Measurements from ENCODE around the gene NLGN1.

Gene NLGN1

GRCh38 chr3:174028673-174029072 is 631.1 kb downstream of the NLGN1 start:
- H3K36me3 ChIP-seq (ENCODE audit: control insufficient read depth, insufficient read depth, low read length), result no peaks in the 10 kb centered on the region
- peaks cover 6% of the 10 kb centered on the region for H3K9me3 ChIP-seq (ENCODE audit: control insufficient read depth, insufficient read depth, low read length)
- no peak overlapping the region for H3K9ac ChIP-seq (ENCODE audit: low read depth, low read length)
- no peaks in the 10 kb centered on the region for H3K4me1 ChIP-seq (ENCODE audit: control insufficient read depth, insufficient read depth, low read length)
- no peaks in the 10 kb centered on the region for H3K27me3 ChIP-seq (ENCODE audit: control insufficient read depth, insufficient read depth, low read length)
- no peak overlapping the region for H3K4me3 ChIP-seq (ENCODE audit: low read depth, low read length)

DNA sequence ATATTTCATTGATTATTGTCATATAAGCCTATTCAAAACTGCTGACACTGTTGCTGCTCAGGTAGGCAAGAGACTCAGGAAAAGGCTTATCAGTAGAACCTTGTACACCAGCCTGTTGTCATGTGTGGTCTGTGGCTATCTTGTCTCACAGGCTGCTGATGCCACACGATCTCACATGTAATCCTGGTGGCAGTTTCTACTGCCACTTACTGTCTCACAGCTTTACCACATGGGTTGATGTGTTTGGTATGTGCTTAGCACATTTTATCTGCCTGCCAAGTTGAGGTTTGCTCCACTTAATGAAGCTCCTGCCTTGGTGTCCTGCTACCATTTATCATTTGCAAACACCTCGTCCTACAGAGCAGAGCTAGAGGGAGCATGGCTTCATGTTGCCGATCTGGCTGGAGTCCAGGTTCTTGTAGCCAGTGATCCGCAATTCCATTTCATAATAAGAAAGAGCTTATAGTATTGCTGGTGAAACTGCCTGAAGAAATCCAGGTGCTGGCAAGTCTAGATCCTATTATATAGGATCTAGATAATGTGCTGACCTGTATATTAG is 637.9 kb downstream of the NLGN1 start:
- no peak overlapping the region for H3K4me3 ChIP-seq (ENCODE audit: low read depth, low read length)
- H3K27me3 ChIP-seq (ENCODE audit: control insufficient read depth, insufficient read depth, low read length), result no peaks in the 10 kb centered on the region
- no peaks in the 10 kb centered on the region for H3K36me3 ChIP-seq (ENCODE audit: control insufficient read depth, insufficient read depth, low read length)
- H3K4me1 ChIP-seq (ENCODE audit: control insufficient read depth, insufficient read depth, low read length), result no peaks in the 10 kb centered on the region
- no peak overlapping the region for H3K9ac ChIP-seq (ENCODE audit: low read depth, low read length)
- no peaks in the 10 kb centered on the region for H3K9me3 ChIP-seq (ENCODE audit: control insufficient read depth, insufficient read depth, low read length)

- Histone ChIP-seq H3K27me3 (ENCODE audit: control insufficient read depth, insufficient read depth, low read length) (no peaks in the 10 kb centered on the region), H3K4me3 (ENCODE audit: low read depth, low read length) (no peak overlapping the region), H3K4me1 (ENCODE audit: control insufficient read depth, insufficient read depth, low read length) (peaks cover 3% of the 10 kb centered on the region), H3K9ac (ENCODE audit: low read depth, low read length) (no peak overlapping the region), H3K36me3 (ENCODE audit: control insufficient read depth, insufficient read depth, low read length) (no peaks in the 10 kb centered on the region), H3K9me3 (ENCODE audit: control insufficient read depth, insufficient read depth, low read length) (no peaks in the 10 kb centered on the region)
Observed at GRCh38 chr3:174046311-174046710, 648.8 kb downstream of the NLGN1 start.

- Histone ChIP-seq H3K4me1 (ENCODE audit: control insufficient read depth, insufficient read depth, low read length) (peaks cover 7% of the 10 kb centered on the region), H3K27me3 (ENCODE audit: control insufficient read depth, insufficient read depth, low read length) (no peaks in the 10 kb centered on the region), H3K9me3 (ENCODE audit: control insufficient read depth, insufficient read depth, low read length) (no peaks in the 10 kb centered on the region), H3K4me3 (ENCODE audit: low read depth, low read length) (no peak overlapping the region), H3K9ac (ENCODE audit: low read depth, low read length) (no peak overlapping the region), H3K36me3 (ENCODE audit: control insufficient read depth, insufficient read depth, low read length) (no peaks in the 10 kb centered on the region)
Observed at GRCh38 chr3:174049472-174049871, 651.9 kb downstream of the NLGN1 start.

- H3K9ac ChIP-seq (ENCODE audit: low read depth, low read length), result no peak overlapping the region
- H3K4me1 ChIP-seq (ENCODE audit: control insufficient read depth, insufficient read depth, low read length), result peaks cover 7% of the 10 kb centered on the region
- no peaks in the 10 kb centered on the region for H3K36me3 ChIP-seq (ENCODE audit: control insufficient read depth, insufficient read depth, low read length)
- no peaks in the 10 kb centered on the region for H3K9me3 ChIP-seq (ENCODE audit: control insufficient read depth, insufficient read depth, low read length)
- H3K4me3 ChIP-seq (ENCODE audit: low read depth, low read length), result no peak overlapping the region
- no peaks in the 10 kb centered on the region for H3K27me3 ChIP-seq (ENCODE audit: control insufficient read depth, insufficient read depth, low read length)
Observed at GRCh38 chr3:174051191-174051590, 653.6 kb downstream of the NLGN1 start.

- H3K4me3 ChIP-seq (ENCODE audit: low read depth, low read length), result no peak overlapping the region
- no peak overlapping the region for H3K9ac ChIP-seq (ENCODE audit: low read depth, low read length)
- no peaks in the 10 kb centered on the region for H3K4me1 ChIP-seq (ENCODE audit: control insufficient read depth, insufficient read depth, low read length)
- H3K27me3 ChIP-seq (ENCODE audit: control insufficient read depth, insufficient read depth, low read length), result no peaks in the 10 kb centered on the region
- no peaks in the 10 kb centered on the region for H3K36me3 ChIP-seq (ENCODE audit: control insufficient read depth, insufficient read depth, low read length)
- H3K9me3 ChIP-seq (ENCODE audit: control insufficient read depth, insufficient read depth, low read length), result no peaks in the 10 kb centered on the region
Observed at GRCh38 chr3:174058804-174059203, 661.3 kb downstream of the NLGN1 start.

- no peak overlapping the region for H3K4me3 ChIP-seq (ENCODE audit: low read depth, low read length)
- H3K36me3 ChIP-seq (ENCODE audit: control insufficient read depth, insufficient read depth, low read length), result no peaks in the 10 kb centered on the region
Observed at GRCh38 chr3:174060431-174060830, 662.9 kb downstream of the NLGN1 start.

GRCh38 chr3:174061162-174061561 is 663.6 kb downstream of the NLGN1 start:
- Histone ChIP-seq H3K4me3 (ENCODE audit: low read depth, low read length) (no peak overlapping the region), H3K27me3 (ENCODE audit: control insufficient read depth, insufficient read depth, low read length) (no peaks in the 10 kb centered on the region), H3K9me3 (ENCODE audit: control insufficient read depth, insufficient read depth, low read length) (no peaks in the 10 kb centered on the region), H3K4me1 (ENCODE audit: control insufficient read depth, insufficient read depth, low read length) (no peaks in the 10 kb centered on the region), H3K9ac (ENCODE audit: low read depth, low read length) (no peak overlapping the region), H3K36me3 (ENCODE audit: control insufficient read depth, insufficient read depth, low read length) (no peaks in the 10 kb centered on the region)

More at GRCh38 chr3:174060431-174060830, 662.9 kb downstream of the NLGN1 start:
- H3K9me3 ChIP-seq (ENCODE audit: control insufficient read depth, insufficient read depth, low read length), result no peaks in the 10 kb centered on the region
- no peak overlapping the region for H3K9ac ChIP-seq (ENCODE audit: low read depth, low read length)
- H3K4me1 ChIP-seq (ENCODE audit: control insufficient read depth, insufficient read depth, low read length), result no peaks in the 10 kb centered on the region
- no peaks in the 10 kb centered on the region for H3K27me3 ChIP-seq (ENCODE audit: control insufficient read depth, insufficient read depth, low read length)

GRCh38 chr3:174061731-174062130 is 664.2 kb downstream of the NLGN1 start:
- Histone ChIP-seq H3K36me3 (ENCODE audit: control insufficient read depth, insufficient read depth, low read length) (no peaks in the 10 kb centered on the region), H3K4me1 (ENCODE audit: control insufficient read depth, insufficient read depth, low read length) (no peaks in the 10 kb centered on the region), H3K27me3 (ENCODE audit: control insufficient read depth, insufficient read depth, low read length) (no peaks in the 10 kb centered on the region), H3K9me3 (ENCODE audit: control insufficient read depth, insufficient read depth, low read length) (no peaks in the 10 kb centered on the region), H3K9ac (ENCODE audit: low read depth, low read length) (no peak overlapping the region), H3K4me3 (ENCODE audit: low read depth, low read length) (no peak overlapping the region)

- no peaks in the 10 kb centered on the region for H3K9me3 ChIP-seq (ENCODE audit: control insufficient read depth, insufficient read depth, low read length)
- no peaks in the 10 kb centered on the region for H3K27me3 ChIP-seq (ENCODE audit: control insufficient read depth, insufficient read depth, low read length)
- no peak overlapping the region for H3K9ac ChIP-seq (ENCODE audit: low read depth, low read length)
Observed at GRCh38 chr3:174062923-174063322, 665.4 kb downstream of the NLGN1 start.

GRCh38 chr3:174068035-174068434 is 670.5 kb downstream of the NLGN1 start:
- Histone ChIP-seq H3K4me3 (ENCODE audit: low read depth, low read length) (no peak overlapping the region), H3K36me3 (ENCODE audit: control insufficient read depth, insufficient read depth, low read length) (no peaks in the 10 kb centered on the region), H3K9ac (ENCODE audit: low read depth, low read length) (no peak overlapping the region), H3K9me3 (ENCODE audit: control insufficient read depth, insufficient read depth, low read length) (no peaks in the 10 kb centered on the region), H3K27me3 (ENCODE audit: control insufficient read depth, insufficient read depth, low read length) (no peaks in the 10 kb centered on the region), H3K4me1 (ENCODE audit: control insufficient read depth, insufficient read depth, low read length) (peaks cover 4% of the 10 kb centered on the region)

More at GRCh38 chr3:174062923-174063322, 665.4 kb downstream of the NLGN1 start:
- Histone ChIP-seq H3K4me3 (ENCODE audit: low read depth, low read length) (no peak overlapping the region), H3K36me3 (ENCODE audit: control insufficient read depth, insufficient read depth, low read length) (no peaks in the 10 kb centered on the region), H3K4me1 (ENCODE audit: control insufficient read depth, insufficient read depth, low read length) (peaks cover 4% of the 10 kb centered on the region)

DNA sequence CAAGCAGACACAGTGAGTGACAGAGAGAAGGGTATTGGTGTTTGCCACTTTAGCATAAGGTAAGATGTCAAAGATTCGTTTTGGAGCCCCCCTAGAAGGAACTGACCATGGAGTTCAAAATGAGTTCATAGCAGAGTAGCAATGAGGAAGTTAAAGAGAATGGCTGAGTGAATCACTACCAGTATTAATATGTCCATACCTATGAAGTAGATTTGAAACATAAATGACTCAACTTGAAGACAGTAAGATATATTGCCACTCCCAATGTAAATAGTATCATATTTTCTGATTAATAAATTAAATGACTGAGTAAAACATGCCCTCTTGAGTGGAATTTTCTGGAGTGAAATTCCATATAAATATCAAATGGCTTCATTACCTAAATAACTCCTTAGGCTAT is 675.1 kb downstream of the NLGN1 start:
- peaks cover under 1% of the 10 kb centered on the region for H3K4me1 ChIP-seq (ENCODE audit: control insufficient read depth, insufficient read depth, low read length)
- H3K9me3 ChIP-seq (ENCODE audit: control insufficient read depth, insufficient read depth, low read length), result no peaks in the 10 kb centered on the region
- no peak overlapping the region for H3K9ac ChIP-seq (ENCODE audit: low read depth, low read length)
- H3K36me3 ChIP-seq (ENCODE audit: control insufficient read depth, insufficient read depth, low read length), result no peaks in the 10 kb centered on the region
- H3K4me3 ChIP-seq (ENCODE audit: low read depth, low read length), result no peak overlapping the region
- H3K27me3 ChIP-seq (ENCODE audit: control insufficient read depth, insufficient read depth, low read length), result no peaks in the 10 kb centered on the region

Data from iPS-15b (cell line).